HEK293T (cell line): ENCODE measurements around the gene AARS2.

Experiments
- CTCF ChIA-PET: fragments of 350-600 bp; formaldehyde crosslinking; extraction: SDS; loops from one replicate; lab custom pipeline; 2021; ENCODE audit warnings: antibody characterized with exemption, inconsistent platforms; lab: Yijun Ruan, JAX
- POLR2A ChIA-PET: fragments of 350-600 bp; formaldehyde crosslinking; extraction: SDS; loops from one replicate; lab custom pipeline; 2020; ENCODE audit warnings: antibody characterized with exemption, inconsistent platforms; lab: Yijun Ruan, JAX
- DNase-seq: peaks from one replicate; pipeline ENCODE4 v3.0.0; 2012; ENCODE audit warnings: mixed read lengths; ENCODE audit errors: extremely low spot score
- ARNT ChIP-seq: fragments of 450-650 bp; IDR thresholded peaks from 2 replicates; pipeline ENCODE4 v1.6.1; 2017; ENCODE audit warnings: mild to moderate bottlenecking
- BHLHE40 ChIP-seq: fragments of 450-650 bp; IDR thresholded peaks from 2 replicates; pipeline ENCODE4 v1.6.1; 2016; ENCODE audit warnings: mild to moderate bottlenecking, moderate library complexity, borderline replicate concordance
- CTBP1 ChIP-seq: fragments of 450-650 bp; IDR thresholded peaks from 2 replicates; pipeline ENCODE4 v1.6.1; 2016; ENCODE audit warnings: borderline replicate concordance
- ELF4 ChIP-seq: fragments of 450-650 bp; IDR thresholded peaks from 2 replicates; pipeline ENCODE4 v1.6.1; 2017; ENCODE audit warnings: antibody characterized with exemption
- FOXA1 ChIP-seq: fragments of 450-650 bp; IDR thresholded peaks from 2 replicates; pipeline ENCODE4 v1.6.1; 2016; ENCODE audit warnings: mild to moderate bottlenecking
- FOXK2 ChIP-seq: fragments of 450-650 bp; IDR thresholded peaks from 2 replicates; pipeline ENCODE4 v1.6.1; 2016; ENCODE audit warnings: mild to moderate bottlenecking
- FOXM1 ChIP-seq: fragments of 450-650 bp; IDR thresholded peaks from 2 replicates; pipeline ENCODE4 v1.6.1; 2017; ENCODE audit warnings: mild to moderate bottlenecking, borderline replicate concordance
- HDGF ChIP-seq: fragments of 450-650 bp; IDR thresholded peaks from 2 replicates; pipeline ENCODE4 v1.6.1; 2017; ENCODE audit warnings: antibody characterized with exemption, borderline replicate concordance
- L3MBTL2 ChIP-seq: fragments of 450-650 bp; conservative IDR thresholded peaks from 2 replicates; pipeline ENCODE4 v1.6.1; 2016; ENCODE audit warnings: mild to moderate bottlenecking
- LEF1 ChIP-seq: fragments of 450-650 bp; IDR thresholded peaks from 2 replicates; pipeline ENCODE4 v1.6.1; 2017; ENCODE audit warnings: mild to moderate bottlenecking, borderline replicate concordance
- NFRKB ChIP-seq: fragments of 450-650 bp; IDR thresholded peaks from 2 replicates; pipeline ENCODE4 v1.6.1; 2016; ENCODE audit warnings: mild to moderate bottlenecking, moderate library complexity
- PKNOX1 ChIP-seq: fragments of 450-650 bp; IDR thresholded peaks from 2 replicates; pipeline ENCODE4 v1.6.1; 2016
- SP1 ChIP-seq: fragments of 450-650 bp; IDR thresholded peaks from 2 replicates; pipeline ENCODE4 v1.6.1; 2017
- SUZ12 ChIP-seq: fragments of 450-650 bp; IDR thresholded peaks from 2 replicates; pipeline ENCODE4 v1.6.1; 2016; ENCODE audit warnings: mild to moderate bottlenecking
- TARDBP ChIP-seq: fragments of 450-650 bp; IDR thresholded peaks from 2 replicates; pipeline ENCODE4 v1.6.1; 2016
- ZNF384 ChIP-seq: fragments of 450-650 bp; IDR thresholded peaks from 2 replicates; pipeline ENCODE4 v1.6.1; 2016

The AARS2 gene

GRCh38 chr6:44253307-44254101, 59.6 kb downstream of the AARS2 start:
- TF ChIP-seq SUZ12 = no peak
- TF ChIP-seq ELF4 = no peak
- no peak for TF ChIP-seq HDGF
- TF ChIP-seq TARDBP = no peak
- TF ChIP-seq FOXK2 = no peak
- TF ChIP-seq L3MBTL2 = no peak
- no peak for TF ChIP-seq ZNF384
- TF ChIP-seq NFRKB = no peak
- no peak for TF ChIP-seq SP1
- TF ChIP-seq PKNOX1 = no peak
- no peak for TF ChIP-seq FOXA1
- no peak for TF ChIP-seq BHLHE40
- TF ChIP-seq FOXM1 = no peak
- no peak for TF ChIP-seq ARNT
- TF ChIP-seq CTBP1 = no peak
- ChIA-PET CTCF (interaction anchor here (0.7 to 1.2 kb wide), 5 partner anchors 17 to 91 kb away, joined by 3 read pairs; partner anchors contain the start of gene TMEM151B), POLR2A (no interaction called here)
- DNase-seq = no peak

- CTCF ChIA-PET = interaction anchor here (0.6 to 1.3 kb wide), 3 partner anchors 12 to 79 kb away, joined by 3 read pairs; no protein-coding TSS in a partner anchor
- POLR2A ChIA-PET = no interaction called here
- TF ChIP-seq FOXA1 (no peak), NFRKB (no peak), PKNOX1 (no peak), SP1 (no peak), ELF4 (no peak), ZNF384 (no peak), FOXM1 (no peak), BHLHE40 (no peak)
- DNase-seq = no peak
Measured at GRCh38 chr6:44251576-44252524, 61.3 kb downstream of the AARS2 start.

- CTCF ChIA-PET = no interaction called here
Measured at GRCh38 chr6:44250718-44251123, 62.4 kb downstream of the AARS2 start.

GRCh38 chr6:44250067-44250717, 63.0 kb downstream of the AARS2 start:
- ChIA-PET POLR2A (no interaction called here), CTCF (no interaction called here)
- TF ChIP-seq ZNF384 = no peak
- no peak for TF ChIP-seq NFRKB
- TF ChIP-seq ARNT = no peak
- no peak for TF ChIP-seq SUZ12
- TF ChIP-seq L3MBTL2 = no peak
- TF ChIP-seq SP1 = no peak
- no peak for TF ChIP-seq LEF1
- no peak for TF ChIP-seq BHLHE40
- TF ChIP-seq PKNOX1 = no peak
- no peak for TF ChIP-seq FOXA1
- TF ChIP-seq FOXK2 = no peak
- no peak for TF ChIP-seq HDGF
- TF ChIP-seq TARDBP = no peak
- no peak for TF ChIP-seq ELF4
- no peak for TF ChIP-seq FOXM1
- TF ChIP-seq CTBP1 = no peak
- no peak for DNase-seq

More at GRCh38 chr6:44250718-44251123, 62.4 kb downstream of the AARS2 start:
- POLR2A ChIA-PET = no interaction called here
- TF ChIP-seq FOXM1 (no peak), L3MBTL2 (no peak), SUZ12 (no peak), ZNF384 (no peak), FOXA1 (no peak), PKNOX1 (no peak), CTBP1 (no peak), SP1 (no peak), FOXK2 (no peak), ELF4 (no peak), NFRKB (no peak), TARDBP (no peak), HDGF (no peak), ARNT (no peak), LEF1 (no peak), BHLHE40 (no peak)
- no peak for DNase-seq
